Fibroblast of mammary gland (primary cell): Measurements from ENCODE around the gene BCL2.

Source experiments
- DNase-seq: peaks from one replicate; pipeline ENCODE4 v3.0.0-alpha.2; 2010; ENCODE audit warnings: low read depth
- H3K4me3 ChIP-seq: 2 replicates; pipeline ENCODE4 v1.5.1; 2011; ENCODE audit warnings: low read depth, mild to moderate bottlenecking, low read length, moderate library complexity; ENCODE audit not compliant: control insufficient read depth
- CTCF ChIP-seq: conservative IDR thresholded peaks from 2 replicates; pipeline ENCODE4 v1.5.1; 2011; ENCODE audit warnings: low read depth, low read length, inconsistent platforms; ENCODE audit not compliant: control insufficient read depth, insufficient read depth

BCL2 gene

GRCh38 chr18:63258749-63259566 is 60.6 kb downstream of the BCL2 start:
- no peak for DNase-seq
- H3K4me3 ChIP-seq = no peak overlapping the region
- no peak for TF ChIP-seq CTCF

- H3K4me3 ChIP-seq = no peak overlapping the region
- no peak for DNase-seq
- no peak for TF ChIP-seq CTCF
These were observed 62.1 kb downstream of the BCL2 start for GRCh38 chr18:63257453-63257852.

- no peak for DNase-seq
- no peak for TF ChIP-seq CTCF
- no peak overlapping the region for H3K4me3 ChIP-seq
These were observed 64.1 kb downstream of the BCL2 start for GRCh38 chr18:63255435-63255834.

- no peak overlapping the region for H3K4me3 ChIP-seq
- DNase-seq = no peak
- TF ChIP-seq CTCF = no peak
These were observed 64.7 kb downstream of the BCL2 start for GRCh38 chr18:63254716-63255399.

GRCh38 chr18:63253428-63254372 is 65.9 kb downstream of the BCL2 start:
- no peak for TF ChIP-seq CTCF
- H3K4me3 ChIP-seq = no peak overlapping the region
- peak; percentile 49 for DNase-seq

GRCh38 chr18:63253014-63253413 is 66.6 kb downstream of the BCL2 start:
- no peak for DNase-seq
- TF ChIP-seq CTCF = no peak
- no peak overlapping the region for H3K4me3 ChIP-seq
